NCI-H510A (cell line): Measurements from ENCODE around the gene PPM1M.

Experiments
- DNase-seq: peaks from one replicate; lab custom pipeline; 2025; lab: John Stamatoyannopoulos, UW

The PPM1M gene, protein sequence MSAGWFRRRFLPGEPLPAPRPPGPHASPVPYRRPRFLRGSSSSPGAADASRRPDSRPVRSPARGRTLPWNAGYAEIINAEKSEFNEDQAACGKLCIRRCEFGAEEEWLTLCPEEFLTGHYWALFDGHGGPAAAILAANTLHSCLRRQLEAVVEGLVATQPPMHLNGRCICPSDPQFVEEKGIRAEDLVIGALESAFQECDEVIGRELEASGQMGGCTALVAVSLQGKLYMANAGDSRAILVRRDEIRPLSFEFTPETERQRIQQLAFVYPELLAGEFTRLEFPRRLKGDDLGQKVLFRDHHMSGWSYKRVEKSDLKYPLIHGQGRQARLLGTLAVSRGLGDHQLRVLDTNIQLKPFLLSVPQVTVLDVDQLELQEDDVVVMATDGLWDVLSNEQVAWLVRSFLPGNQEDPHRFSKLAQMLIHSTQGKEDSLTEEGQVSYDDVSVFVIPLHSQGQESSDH

DNA sequence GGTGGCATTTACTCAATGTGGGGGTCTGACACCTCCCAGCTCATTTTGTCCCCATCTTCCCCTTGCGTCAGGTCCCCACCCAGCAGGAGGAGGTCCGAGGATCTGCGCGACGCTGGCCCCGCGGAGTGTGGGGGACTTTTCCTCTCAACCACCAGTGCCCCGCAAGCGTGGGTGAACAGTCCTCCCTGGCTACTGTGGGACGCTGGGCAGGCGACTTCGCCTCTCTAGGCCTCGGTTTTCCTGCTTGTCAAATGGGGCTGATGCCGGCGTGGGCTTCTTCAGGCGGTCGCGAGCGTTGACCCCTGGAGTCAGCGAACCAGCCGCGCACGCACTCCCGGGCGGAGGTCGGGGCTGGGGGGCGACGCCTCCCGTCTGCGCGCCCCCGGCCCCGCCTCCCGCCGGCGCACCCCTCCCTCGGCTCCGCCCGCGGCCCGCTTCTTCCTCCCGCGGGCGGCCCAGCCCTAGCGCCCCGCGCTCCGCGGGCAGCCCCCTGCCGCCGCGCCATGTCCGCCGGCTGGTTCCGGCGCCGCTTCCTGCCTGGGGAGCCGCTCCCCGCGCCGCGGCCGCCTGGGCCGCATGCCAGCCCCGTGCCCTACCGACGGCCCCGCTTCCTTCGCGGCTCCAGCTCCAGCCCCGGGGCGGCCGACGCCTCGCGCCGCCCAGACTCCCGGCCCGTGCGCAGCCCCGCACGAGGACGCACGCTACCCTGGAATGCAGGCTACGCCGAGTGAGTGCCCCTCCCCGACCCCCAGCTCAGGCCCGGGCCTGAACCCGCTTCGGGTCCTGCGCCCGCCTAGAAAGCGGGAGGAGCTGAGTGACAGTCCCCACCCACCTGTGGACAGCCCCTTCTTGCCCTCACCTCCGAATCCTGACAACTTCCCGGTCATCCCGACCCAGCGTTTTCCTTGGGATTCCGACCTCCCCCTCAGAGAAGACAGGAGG lies at the start of gene PPM1M:
TSS of gene PPM1M (plus strand) at position 438 of the 942 bp plus-strand sequence. CDS start at position 504, 66 bp downstream.
- no peak for DNase-seq

DNA sequence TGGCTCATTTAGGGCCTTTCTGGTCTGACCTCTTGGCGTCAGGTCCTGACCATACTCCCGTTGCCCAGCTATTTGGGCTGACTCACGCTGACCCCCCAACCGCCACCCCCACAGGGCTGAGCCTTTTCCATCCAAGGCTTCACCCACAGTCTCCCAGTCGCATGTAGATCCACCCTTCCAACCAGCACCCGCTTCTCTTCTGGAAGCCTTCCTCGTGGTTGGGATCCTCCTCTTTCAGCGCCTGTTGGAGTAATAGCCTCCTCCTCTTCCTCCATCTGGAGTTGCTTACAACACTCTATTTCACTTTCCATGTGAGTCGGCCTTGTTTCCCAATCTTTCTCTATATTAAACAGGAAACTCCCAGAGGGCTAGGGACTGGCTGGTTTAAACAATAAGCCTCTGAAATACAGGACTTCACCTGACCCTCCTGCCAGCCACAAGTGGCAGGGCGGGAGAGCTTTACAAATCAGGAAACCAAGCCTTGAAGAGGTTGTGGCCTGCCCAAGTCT lies 49.7 kb upstream of the PPM1M start:
- DNase-seq, result no peak

DNA sequence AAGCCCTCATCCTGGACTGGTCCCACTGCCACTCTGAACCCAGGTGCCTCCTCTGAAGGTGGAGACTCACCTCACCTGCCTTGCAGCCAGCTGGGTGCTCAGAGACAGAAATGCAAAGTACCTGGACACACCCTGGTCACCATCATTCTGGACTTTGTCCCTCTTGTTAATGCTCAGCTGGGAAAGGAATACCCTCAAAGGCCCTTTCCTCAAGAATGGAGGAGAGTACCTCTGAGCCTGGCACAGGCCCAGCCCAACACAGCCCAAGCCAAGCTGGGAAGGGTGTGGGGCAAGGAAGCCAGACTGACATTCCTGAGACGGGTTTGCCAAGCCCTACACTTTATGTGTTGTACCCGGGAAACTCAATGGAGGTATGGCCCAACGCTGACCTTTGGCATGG lies 48.6 kb upstream of the PPM1M start:
- DNase-seq, result no peak

DNA sequence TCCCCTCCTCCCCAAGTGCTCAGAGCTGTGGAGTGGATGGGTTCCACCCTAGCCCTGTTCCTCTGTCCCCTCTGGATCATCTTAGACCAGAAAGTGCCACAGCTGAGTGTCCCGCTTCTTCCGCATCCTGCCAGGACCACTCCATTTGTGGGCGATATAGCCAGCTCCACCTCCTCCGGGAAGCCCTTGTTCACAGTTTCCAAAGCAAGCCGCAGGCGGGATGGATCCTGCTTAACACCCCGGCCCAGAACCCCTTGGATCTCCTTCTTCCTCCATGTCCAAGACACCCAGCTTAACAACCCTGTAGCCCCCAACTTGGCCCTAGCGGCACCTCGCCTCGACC lies 48.1 kb upstream of the PPM1M start:
- DNase-seq, result no peak

DNA sequence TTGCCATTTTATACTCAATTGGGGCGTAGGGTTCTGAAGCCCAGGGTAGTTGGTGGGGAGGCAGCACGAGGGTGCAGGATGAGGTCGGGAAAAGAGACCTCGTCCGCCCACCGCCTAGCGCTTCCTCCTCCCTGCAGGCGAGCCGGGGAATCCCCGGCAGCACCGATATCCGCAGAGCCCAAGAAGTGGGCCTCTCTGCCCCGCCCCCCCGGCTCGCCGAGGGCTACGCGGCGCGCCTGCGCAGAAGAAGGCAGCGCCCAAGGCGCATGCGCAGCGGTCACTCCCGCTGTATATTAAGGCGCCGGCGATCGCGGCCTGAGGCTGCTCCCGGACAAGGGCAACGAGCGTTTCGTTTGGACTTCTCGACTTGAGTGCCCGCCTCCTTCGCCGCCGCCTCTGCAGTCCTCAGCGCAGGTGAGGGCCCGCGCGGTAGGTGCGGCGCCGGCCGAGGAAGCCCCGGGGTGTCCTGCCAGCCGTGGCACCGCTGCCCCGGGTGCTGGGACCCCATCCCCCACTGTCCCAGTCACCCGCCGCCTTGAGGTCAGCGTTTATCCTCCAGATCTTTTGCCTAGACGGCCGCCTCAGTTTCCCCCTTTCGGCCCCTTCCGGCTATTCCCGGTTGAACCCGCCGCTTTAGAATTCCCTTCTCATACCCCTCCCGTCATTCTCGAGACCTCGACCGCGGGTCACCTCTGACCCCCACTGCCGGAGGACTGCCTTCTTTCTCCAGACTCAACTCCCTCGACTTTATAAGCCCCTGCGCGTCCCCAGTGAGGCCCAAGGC lies 47.5 kb upstream of the PPM1M start, which contains the start of gene ALAS1:
TSS of gene ALAS1 (plus strand) at position 319 of the 784 bp plus-strand sequence. CDS start 1,082 bp downstream, outside the sequence.
- peak; percentile 58 for DNase-seq

DNA sequence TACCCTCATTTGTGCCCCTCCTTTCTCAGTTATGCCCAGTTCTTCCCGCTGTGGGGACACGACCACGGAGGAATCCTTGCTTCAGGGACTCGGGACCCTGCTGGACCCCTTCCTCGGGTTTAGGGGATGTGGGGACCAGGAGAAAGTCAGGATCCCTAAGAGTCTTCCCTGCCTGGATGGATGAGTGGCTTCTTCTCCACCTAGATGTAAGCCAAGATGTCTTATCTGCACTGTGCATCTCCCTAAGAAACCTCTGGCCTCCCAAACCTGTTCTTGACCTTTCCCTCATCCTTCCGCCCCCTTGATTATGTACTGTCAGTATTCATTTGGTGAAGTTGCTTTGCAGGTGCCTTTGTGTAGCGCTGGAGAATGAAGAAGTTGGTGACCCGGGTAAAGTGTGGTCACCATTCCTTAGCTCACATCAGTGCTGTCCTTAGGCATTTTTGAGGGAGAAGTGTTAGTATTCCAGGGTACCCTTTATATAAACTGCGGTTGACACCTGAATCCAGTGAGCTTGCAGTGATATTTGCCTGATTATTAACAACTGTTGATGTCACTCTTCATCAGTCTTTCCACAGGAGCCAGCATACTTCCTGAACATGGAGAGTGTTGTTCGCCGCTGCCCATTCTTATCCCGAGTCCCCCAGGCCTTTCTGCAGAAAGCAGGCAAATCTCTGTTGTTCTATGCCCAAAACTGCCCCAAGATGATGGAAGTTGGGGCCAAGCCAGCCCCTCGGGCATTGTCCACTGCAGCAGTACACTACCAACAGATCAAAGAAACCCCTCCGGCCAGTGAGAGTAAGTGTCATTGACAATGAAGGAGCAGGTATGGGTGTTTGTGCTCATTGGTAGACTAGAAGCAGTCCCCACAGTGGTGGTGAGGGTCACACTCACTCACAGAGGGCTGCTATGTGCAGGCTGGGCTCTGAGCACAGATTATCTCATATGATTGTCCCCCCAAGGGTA lies 46.6 kb upstream of the PPM1M start:
- no peak for DNase-seq

DNA sequence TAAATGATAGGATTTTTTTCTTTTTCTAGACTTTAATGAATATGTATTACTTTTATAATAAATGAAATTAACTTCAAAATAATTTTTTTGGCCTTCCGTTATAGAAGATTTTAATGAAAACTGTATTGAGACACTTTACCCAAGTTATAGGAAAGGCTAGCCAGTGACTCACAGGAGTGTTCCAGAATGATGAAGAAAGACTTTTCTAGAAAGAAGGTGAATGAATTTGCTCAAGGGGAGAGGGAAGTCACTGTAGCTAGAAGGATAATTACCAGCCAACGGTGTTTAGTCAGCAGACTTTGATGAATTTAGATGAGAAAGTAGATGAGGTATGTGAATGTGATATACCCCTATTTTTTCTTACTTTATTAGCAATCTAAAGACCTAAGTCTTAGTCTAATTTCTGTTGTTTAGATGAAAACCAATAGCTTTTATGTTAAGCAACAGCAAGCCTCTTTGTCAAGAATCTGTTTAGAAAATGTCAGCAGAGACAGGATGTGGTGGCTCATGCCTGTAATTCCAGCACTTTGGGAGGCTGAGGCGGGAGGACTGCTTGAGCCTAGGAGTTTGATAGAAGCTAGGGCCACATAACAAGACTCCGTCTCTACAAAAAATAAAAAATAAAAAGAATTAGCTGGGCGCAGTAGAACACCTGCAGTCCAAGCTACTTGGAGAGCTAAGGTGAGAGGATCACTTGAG lies 44.4 kb upstream of the PPM1M start:
- DNase-seq, result no peak

DNA sequence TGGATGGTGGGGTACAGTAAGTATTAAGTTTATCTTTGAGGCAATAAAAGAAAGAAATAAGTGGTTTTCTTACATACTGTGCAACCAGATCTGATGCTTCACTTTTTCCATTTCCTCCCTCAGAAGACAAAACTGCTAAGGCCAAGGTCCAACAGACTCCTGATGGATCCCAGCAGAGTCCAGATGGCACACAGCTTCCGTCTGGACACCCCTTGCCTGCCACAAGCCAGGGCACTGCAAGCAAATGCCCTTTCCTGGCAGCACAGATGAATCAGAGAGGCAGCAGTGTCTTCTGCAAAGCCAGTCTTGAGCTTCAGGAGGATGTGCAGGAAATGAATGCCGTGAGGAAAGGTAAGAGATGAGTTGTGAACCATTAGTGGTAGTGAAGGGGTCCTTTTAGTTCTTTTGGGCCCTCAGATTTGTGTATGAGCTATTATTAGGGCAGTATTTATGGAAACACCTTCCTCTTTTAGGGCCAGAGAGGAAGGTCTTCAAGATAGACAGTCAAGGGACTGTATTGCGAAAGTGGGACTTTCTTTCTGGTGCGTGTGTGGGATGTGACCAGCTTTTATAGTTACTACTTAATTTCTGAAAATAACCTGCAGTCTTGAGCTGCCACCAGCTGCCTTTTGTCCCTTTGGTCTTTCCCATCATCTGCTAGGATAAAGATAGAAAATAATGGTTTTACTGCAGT lies 43.0 kb upstream of the PPM1M start:
- DNase-seq, result no peak

DNA sequence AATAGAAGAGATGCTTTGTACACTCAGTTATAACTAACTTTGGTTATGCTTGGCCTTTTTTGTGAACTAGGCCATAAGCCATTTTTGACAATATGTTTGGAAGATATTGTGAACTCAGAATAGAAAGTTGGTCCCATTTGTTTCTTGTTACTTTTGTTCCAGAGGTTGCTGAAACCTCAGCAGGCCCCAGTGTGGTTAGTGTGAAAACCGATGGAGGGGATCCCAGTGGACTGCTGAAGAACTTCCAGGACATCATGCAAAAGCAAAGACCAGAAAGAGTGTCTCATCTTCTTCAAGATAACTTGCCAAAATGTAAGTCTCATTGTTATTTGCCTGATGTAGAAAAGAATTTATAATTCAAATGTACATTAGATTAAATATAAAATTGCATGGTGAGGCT lies 41.9 kb upstream of the PPM1M start:
- DNase-seq, result no peak

DNA sequence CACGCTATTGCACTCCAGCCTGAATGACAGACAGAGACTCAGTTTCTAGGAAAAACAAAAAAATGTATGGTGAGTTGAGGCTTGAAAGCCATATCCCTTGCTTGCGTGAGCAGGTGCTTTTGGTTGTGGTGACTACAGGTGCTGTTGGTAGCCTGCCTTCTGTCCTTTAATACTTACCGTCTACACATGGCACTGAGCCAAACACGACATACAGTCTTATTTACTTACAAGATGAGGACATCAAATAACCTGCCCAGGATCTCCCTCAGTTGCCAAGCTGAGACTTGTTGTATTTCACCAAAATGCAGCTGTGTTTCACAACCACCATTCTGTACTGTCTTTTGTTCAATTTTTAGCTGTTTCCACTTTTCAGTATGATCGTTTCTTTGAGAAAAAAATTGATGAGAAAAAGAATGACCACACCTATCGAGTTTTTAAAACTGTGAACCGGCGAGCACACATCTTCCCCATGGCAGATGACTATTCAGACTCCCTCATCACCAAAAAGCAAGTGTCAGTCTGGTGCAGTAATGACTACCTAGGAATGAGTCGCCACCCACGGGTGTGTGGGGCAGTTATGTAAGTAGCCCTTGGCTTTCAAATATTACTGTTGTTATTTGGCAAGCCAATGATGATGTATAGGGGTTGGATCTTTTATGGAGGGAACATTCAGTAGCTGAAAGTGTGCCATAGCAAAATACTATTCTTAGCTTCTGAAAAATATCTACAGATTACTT lies 41.1 kb upstream of the PPM1M start:
- DNase-seq, result peak; percentile 65

DNA sequence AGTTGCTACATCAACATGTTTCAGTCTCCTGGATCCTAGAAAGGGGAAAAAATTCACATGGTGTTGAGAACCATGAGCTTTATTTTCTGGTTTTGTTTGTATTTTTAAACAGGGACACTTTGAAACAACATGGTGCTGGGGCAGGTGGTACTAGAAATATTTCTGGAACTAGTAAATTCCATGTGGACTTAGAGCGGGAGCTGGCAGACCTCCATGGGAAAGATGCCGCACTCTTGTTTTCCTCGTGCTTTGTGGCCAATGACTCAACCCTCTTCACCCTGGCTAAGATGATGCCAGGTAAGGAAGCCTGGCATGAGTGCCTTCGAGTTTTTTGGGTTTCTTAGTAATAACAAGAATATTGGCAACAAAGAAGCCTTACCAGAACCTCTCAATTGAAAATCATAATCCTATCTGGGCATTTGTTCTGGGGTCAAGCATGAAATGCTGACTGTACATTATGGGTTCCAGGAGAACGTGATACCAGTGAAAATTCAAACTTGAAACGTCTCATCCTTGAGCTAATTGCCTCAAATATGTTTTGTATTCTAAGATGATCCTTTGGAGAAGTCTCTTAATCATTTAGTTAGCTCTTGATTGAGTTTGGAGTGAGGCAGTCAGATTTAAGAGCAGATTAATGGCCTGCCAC lies 39.7 kb upstream of the PPM1M start:
- DNase-seq, result no peak

DNA sequence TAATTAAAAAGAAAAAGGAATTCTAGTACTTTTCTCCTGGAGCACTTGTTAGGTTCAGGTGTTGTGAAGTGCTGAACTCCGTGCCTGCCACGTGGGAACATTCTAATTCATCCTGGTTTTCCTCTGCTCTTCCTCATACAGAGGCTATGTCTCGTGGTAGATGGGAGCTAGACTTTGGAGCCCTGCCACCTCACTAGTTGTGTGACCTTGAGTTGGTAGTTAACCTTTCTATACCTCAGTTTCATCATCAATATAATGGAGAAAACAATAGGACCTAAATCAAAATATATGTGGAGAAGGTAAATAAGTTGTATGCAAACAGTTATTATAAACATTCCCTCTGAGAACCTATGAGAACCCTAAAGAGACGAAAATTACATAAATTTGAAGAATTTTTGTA lies 37.0 kb upstream of the PPM1M start:
- no peak for DNase-seq

DNA sequence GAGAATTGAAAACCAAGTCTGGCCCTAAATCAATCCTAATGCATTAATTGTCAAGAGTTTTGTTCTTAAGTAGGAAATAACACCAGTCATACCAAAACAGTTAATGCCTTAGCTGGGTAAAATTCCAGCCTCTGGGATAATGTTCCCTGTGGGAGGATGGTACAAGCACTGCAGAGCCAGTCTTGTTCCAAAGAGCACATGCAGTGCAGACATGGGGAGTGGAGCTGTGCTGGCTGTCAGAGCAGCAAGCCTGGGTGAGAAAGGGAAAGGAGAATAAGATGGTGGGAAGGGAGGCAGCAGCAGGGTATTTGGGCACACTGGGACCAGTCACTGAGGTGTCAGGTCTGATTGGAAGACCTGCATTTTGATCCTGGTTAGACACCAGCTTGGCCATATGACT lies 35.5 kb upstream of the PPM1M start:
- no peak for DNase-seq

DNA sequence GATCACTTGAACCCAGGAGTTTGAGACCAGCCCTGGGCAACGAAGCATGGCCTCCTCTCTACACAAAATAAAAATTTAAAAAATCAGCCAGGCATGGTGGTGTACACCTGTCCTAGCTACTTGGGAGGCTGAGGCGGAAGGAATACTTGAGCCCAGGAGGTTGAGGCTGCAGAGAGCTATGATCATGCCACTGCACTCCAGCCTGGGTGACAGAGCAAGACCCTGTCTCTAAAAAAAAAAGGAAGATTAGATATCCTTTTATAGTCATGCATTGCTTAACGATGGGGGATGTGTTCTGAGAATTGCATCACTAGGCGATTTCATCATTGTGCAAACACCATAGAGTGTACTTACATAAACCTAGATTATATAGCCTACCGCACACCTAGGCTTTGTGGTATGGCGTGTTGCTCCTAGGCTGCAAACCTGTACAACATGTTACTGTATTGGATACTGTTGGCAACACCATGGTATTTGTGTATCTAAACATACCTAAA lies 35.0 kb upstream of the PPM1M start:
- peak; percentile 15 for DNase-seq

DNA sequence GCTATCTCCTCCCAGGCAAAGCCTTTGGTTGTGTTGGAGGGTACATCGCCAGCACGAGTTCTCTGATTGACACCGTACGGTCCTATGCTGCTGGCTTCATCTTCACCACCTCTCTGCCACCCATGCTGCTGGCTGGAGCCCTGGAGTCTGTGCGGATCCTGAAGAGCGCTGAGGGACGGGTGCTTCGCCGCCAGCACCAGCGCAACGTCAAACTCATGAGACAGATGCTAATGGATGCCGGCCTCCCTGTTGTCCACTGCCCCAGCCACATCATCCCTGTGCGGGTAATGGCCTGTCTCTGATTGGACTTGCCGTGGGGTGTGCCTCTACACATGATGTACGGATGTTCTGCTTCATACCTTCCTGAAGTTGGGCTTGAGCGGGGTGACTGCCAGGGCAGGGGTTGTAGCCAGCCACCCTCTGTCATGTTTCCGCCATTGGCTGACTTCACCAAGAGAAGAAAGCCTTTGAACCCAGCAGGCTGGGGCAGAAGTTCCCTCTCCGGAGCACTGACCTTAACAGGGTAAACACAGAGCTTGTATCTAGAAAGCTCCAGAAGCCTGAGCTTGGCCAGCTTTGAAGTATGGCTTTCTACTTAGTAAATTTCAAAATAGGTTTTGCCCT lies 34.2 kb upstream of the PPM1M start:
- DNase-seq, result no peak

DNA sequence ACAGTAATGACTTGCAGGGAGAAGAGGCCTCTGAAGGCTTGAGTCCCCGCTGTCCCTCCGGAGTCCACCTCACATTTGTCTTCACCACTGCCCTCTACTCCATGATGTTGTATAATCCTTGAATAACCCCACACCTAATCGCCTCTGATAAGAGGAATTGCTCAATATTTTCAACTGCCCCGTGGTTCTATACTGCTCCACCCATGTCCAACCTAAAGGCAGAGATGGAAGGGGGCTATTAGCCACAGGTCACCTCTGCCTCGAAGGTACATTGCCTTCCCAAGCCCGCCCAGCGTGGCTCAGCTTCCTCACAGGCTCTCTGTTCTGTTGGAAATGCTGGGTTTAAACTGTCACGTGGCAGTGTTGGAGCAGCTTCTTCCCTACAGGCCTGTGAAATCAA lies 32.6 kb upstream of the PPM1M start:
- DNase-seq, result no peak

DNA sequence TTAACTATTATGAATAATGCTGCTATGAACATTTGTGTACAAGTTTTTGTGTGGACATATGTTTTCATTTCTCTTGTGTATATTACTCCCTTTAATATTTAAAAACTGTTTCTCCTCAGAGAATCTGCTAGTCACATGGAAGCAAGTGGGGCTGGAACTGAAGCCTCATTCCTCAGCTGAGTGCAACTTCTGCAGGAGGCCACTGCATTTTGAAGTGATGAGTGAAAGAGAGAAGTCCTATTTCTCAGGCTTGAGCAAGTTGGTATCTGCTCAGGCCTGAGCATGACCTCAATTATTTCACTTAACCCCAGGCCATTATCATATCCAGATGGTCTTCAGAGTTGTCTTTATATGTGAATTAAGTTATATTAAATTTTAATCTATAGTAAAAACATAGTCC lies 31.7 kb upstream of the PPM1M start:
- no peak for DNase-seq

DNA sequence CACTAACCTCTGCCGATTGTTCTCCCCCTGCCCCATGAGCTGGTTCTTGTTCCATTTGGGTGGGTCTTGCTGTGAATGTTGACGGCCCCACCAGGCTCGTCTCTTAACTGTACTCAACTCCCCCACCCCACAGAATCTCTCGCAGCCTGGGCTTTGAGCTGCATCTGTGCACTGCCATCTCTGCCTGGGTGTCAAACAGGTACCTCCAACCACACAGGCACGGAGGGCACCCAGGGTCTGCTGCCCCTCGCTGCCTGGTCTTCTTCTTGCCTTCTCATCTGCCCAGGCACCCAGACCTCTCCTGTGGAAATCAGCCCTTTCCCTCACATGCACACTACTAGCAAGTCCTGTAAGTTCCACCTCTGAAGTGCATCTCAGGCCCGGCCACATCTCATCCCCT lies 30.2 kb upstream of the PPM1M start:
- DNase-seq, result no peak
